ENCODE measurements around the gene ALMS1. TPM values are rescaled to one million over a fixed set of nuclear protein-coding genes. Genes with fewer than 3 reads are reported as not detected.
"Not testable (repeated sequence)": the region's sequence is repeated elsewhere in the genome, so short reads cannot be mapped to it uniquely, and the experiment has no call there.

The ALMS1 gene
- total and polyA plus RNA-seq, 3 donors from 2014 or later: 73.5 to 201 (median 128) TPM

GRCh38 chr2:73451263-73451972 is 65.8 kb downstream of the ALMS1 start:
- no peak for DNase-seq
- H3K27ac ChIP-seq: no peak overlapping the region
- H3K4me3 ChIP-seq: no peak overlapping the region
- intact Hi-C loops (cut with DNase I; ENCODE audit: low total_unique reads): no loop called here
- no peaks in the 10 kb centered on the region for H3K36me3 ChIP-seq (ENCODE audit: low read depth, missing control alignments)
- no peaks in the 10 kb centered on the region for H3K27me3 ChIP-seq
- no peak for TF ChIP-seq POLR2A (IDR thresholded peaks at IDR 0.05)
- TF ChIP-seq CTCF (IDR thresholded peaks at IDR 0.05): no peak
- no peaks in the 10 kb centered on the region for H3K9me3 ChIP-seq
- H3K4me1 ChIP-seq: no peaks in the 10 kb centered on the region
- WGBS, 2 donors: 81 to 100% methylated on average over 1 of the region's 1 CpG

DNA sequence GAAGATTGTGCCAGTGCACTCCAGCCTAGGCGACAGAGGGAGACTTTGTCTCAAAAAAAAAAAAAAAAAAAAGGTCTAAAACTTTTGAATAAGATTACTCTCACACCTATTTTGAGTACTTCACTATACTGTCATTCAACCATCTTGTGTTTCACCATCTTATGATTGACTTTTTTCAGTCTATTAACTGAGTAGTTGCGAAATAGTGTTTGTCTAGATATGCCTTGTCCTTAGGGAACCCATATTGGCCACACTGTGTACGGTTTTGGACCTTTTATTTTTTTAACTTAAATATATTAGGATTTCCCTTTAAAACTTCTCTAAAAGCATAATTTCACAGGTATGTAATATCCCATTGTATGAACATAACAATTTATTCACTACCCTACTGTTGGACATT is 72.3 kb downstream of the ALMS1 start:
- Histone ChIP-seq H3K36me3 (ENCODE audit: low read depth, missing control alignments) (no peaks in the 10 kb centered on the region), H3K4me3 (no peak overlapping the region), H3K27me3 (no peaks in the 10 kb centered on the region), H3K9me3 (peaks cover 2% of the 10 kb centered on the region), H3K4me1 (no peaks in the 10 kb centered on the region), H3K27ac (no peak overlapping the region)
- no peak for TF ChIP-seq POLR2A (IDR thresholded peaks at IDR 0.05)
- TF ChIP-seq CTCF (IDR thresholded peaks at IDR 0.05): no peak
- intact Hi-C loops (cut with DNase I; ENCODE audit: low total_unique reads): no loop called here
- 97 to 100% methylated on average over 3 of the region's 3 CpGs for WGBS, 2 donors
- DNase-seq: no peak

- H3K9me3 ChIP-seq; H3K4me1 ChIP-seq; H3K27ac ChIP-seq; intact Hi-C loops (cut with DNase I; ENCODE audit: low total_unique reads); DNase-seq; H3K36me3 ChIP-seq (ENCODE audit: low read depth, missing control alignments); H3K4me3 ChIP-seq; H3K27me3 ChIP-seq: not testable (repeated sequence)
- 100% methylated on average over 1 of the region's 1 CpG for WGBS, 2 donors
Measured at GRCh38 chr2:73462388-73462787, 76.8 kb downstream of the ALMS1 start.

DNA sequence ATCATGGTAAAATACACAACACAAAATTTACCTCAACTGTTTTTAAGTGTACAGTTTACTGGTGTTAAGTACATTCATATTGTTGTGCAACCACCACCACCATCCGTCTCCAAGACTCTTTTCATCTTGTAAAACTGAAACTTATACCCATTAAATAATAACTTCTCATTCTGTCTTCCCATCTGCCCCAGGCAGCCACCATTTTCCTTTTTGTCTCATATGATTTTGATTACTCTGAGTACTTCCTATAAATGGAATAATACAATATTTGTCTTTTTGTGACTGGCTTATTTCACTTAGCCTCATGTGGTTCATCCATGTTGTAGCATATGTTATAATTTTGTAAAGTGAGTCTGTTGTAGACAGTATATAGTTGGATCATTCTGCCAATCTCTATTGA is 82.7 kb downstream of the ALMS1 start:
- no peaks in the 10 kb centered on the region for H3K36me3 ChIP-seq (ENCODE audit: low read depth, missing control alignments)
- no peak overlapping the region for H3K4me3 ChIP-seq
- intact Hi-C loops (cut with DNase I; ENCODE audit: low total_unique reads): no loop called here
- no peaks in the 10 kb centered on the region for H3K27me3 ChIP-seq
- DNase-seq: no peak
- TF ChIP-seq POLR2A (IDR thresholded peaks at IDR 0.05): no peak
- no peak for TF ChIP-seq CTCF (IDR thresholded peaks at IDR 0.05)
- no peak overlapping the region for H3K27ac ChIP-seq
- H3K4me1 ChIP-seq: no peaks in the 10 kb centered on the region
- no peaks in the 10 kb centered on the region for H3K9me3 ChIP-seq
- WGBS, 2 donors: 86 to 100% methylated on average over 1 of the region's 1 CpG

GRCh38 chr2:73483874-73484273 is 98.2 kb downstream of the ALMS1 start:
- H3K36me3 ChIP-seq (ENCODE audit: low read depth, missing control alignments); H3K4me3 ChIP-seq; DNase-seq; H3K9me3 ChIP-seq; intact Hi-C loops (cut with DNase I; ENCODE audit: low total_unique reads); H3K27ac ChIP-seq; H3K27me3 ChIP-seq; H3K4me1 ChIP-seq: not testable (repeated sequence)
- no CpG with 5 or more reads among the region's 1 CpG for WGBS, 2 donors

DNA sequence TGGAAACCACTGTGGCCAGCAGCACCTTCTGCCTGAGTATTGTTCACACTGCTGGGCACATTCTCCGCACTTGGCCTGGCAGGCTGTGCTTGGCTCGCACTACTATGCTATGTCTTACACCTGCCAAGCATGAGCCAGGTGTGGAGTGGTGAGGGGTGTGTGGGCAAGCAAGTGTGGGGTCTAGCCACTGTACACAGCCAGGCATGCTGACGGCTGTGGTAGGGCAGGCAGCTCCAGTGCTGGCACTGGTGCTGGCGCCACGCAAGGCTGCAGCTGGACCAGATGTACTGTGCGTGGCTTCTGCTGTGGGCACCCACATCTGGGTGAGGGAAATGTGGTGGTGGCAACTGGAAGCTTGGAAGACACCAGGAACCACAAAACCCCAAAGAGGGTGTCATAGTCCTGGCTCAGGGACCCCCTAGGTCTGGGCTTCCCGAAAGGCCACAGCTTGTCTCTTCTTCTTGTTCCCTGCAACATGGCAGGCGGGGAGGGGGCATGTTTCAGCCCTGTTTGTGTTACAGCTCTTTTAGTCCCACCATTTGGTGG is 101.5 kb downstream of the ALMS1 start:
- Histone ChIP-seq H3K4me1 (no peaks in the 10 kb centered on the region), H3K36me3 (ENCODE audit: low read depth, missing control alignments) (no peaks in the 10 kb centered on the region), H3K27me3 (no peaks in the 10 kb centered on the region), H3K4me3 (no peak overlapping the region), H3K9me3 (no peaks in the 10 kb centered on the region), H3K27ac (no peak overlapping the region)
- WGBS, 2 donors: 95 to 100% methylated on average over 3 to 8 of the region's 8 CpGs
- intact Hi-C loops (cut with DNase I; ENCODE audit: low total_unique reads): no loop called here
- no peak for TF ChIP-seq CTCF (IDR thresholded peaks at IDR 0.05)
- TF ChIP-seq POLR2A (IDR thresholded peaks at IDR 0.05): no peak
- DNase-seq: no peak
